K562 (cell line): Measurements from ENCODE around the gene PCSK7. TPM values are rescaled to one million over a fixed set of nuclear protein-coding genes. Genes with fewer than 3 reads are reported as not detected.

Source experiments
- ATAC-seq: fragments of 200-7000 bp; cut with Tn5 transposase; 3 replicates; pipeline ENCODE4 v1.9.1; 2020; ENCODE audit warnings: moderate library complexity
- BruUV-seq: library from RNA; stranded (reverse); fragments of 400-500 nt; replicated peaks from 2 replicates; lab custom pipeline; 2021; lab: Mats Ljungman, UMichigan
- CTCF ChIA-PET: fragments of 300-600 bp; formaldehyde crosslinking; extraction: SDS; loops from one replicate; lab custom pipeline; 2021; ENCODE audit warnings: low intra/inter-chr PET ratio; lab: Yijun Ruan, JAX
- POLR2A ChIA-PET: fragments of 300-600, 350-650 bp; sonication (Branson Sonifier 250); formaldehyde crosslinking; extraction: SDS; loops from one replicate; lab custom pipeline; 2021; ENCODE audit warnings: antibody characterized with exemption, inconsistent platforms; lab: Yijun Ruan, JAX
- DNase-seq, 4 experiments: peaks; one replicate each; pipeline versions ENCODE4 v3.0.0 to v3.0.0-alpha.2; 2011 to 2018; ENCODE audit warnings: low spot score in 3 of 4, mixed read lengths in 3 of 4; ENCODE audit errors: extremely low read depth in 1 of 4
- FAIRE-seq: peaks from 2 replicates; lab custom pipeline; 2011; peaks lifted over from hg19 to GRCh38; lab: Jason Lieb, UNC
- H2AFZ ChIP-seq: 2 replicates; pipeline ENCODE4 v1.6.0; 2011; ENCODE audit warnings: low read depth, low read length, control low read depth, inconsistent platforms
- H3K27ac ChIP-seq: fragments of 200-600 bp; 3 replicates; pipeline ENCODE4 v1.8.0; 2011; ENCODE audit warnings: low read depth, mild to moderate bottlenecking, control low read depth, inconsistent platforms, low read length, moderate library complexity, mixed read lengths; ENCODE audit errors: extremely low read depth
- H3K27me3 ChIP-seq, 2 experiments: fragments of 300-600 bp in 1 of 2; 2 replicates in 1 of 2; 3 replicates in 1 of 2; pipeline versions ENCODE4 v1.6.0 to v1.8.0; 2011; ENCODE audit warnings: inconsistent platforms in 2 of 2, low read length in 2 of 2, mild to moderate bottlenecking in 1 of 2, mixed read lengths in 1 of 2, moderate library complexity in 1 of 2; ENCODE audit not compliant: control insufficient read depth in 2 of 2, insufficient read depth in 2 of 2
- H3K36me3 ChIP-seq: fragments of 300-600 bp; 3 replicates; pipeline ENCODE4 v1.8.0; 2011; ENCODE audit warnings: mild to moderate bottlenecking, low read length, inconsistent platforms; ENCODE audit not compliant: control insufficient read depth, insufficient read depth
- H3K4me1 ChIP-seq, 2 experiments: fragments of 200-600 bp in 1 of 2; replicated peaks in 1 of 2; 2 replicates in 1 of 2; 3 replicates in 1 of 2; pipeline versions ENCODE4 v1.5.1 to v1.8.0; 2011; ENCODE audit warnings: inconsistent platforms in 2 of 2, low read length in 2 of 2, mild to moderate bottlenecking in 1 of 2, mixed read lengths in 1 of 2, moderate library complexity in 1 of 2; ENCODE audit not compliant: control insufficient read depth in 2 of 2, insufficient read depth in 2 of 2
- H3K4me2 ChIP-seq: 2 replicates; pipeline ENCODE4 v1.6.1; 2011; ENCODE audit warnings: low read length, control low read depth, inconsistent platforms, mixed read lengths; ENCODE audit not compliant: insufficient read depth
- H3K4me3 ChIP-seq: fragments of 200-600 bp; sonication (generic), shearing (Covaris generic); 2 replicates; pipeline ENCODE4 v1.5.1; 2016; ENCODE audit warnings: control low read depth, inconsistent platforms
- H3K79me2 ChIP-seq: fragments of 200-600 bp; 3 replicates; pipeline ENCODE4 v1.8.0; 2011; ENCODE audit warnings: low read length, inconsistent platforms; ENCODE audit not compliant: control insufficient read depth, insufficient read depth
- H3K9ac ChIP-seq, 2 experiments: 2 replicates each; pipeline versions ENCODE4 v1.6.0 to v1.6.1; 2011; ENCODE audit warnings: low read depth in 2 of 2, low read length in 2 of 2, control low read depth in 1 of 2, inconsistent platforms in 1 of 2, mild to moderate bottlenecking in 1 of 2, mixed read lengths in 1 of 2; ENCODE audit not compliant: insufficient read depth in 1 of 2
- H3K9me1 ChIP-seq: one replicate; pipeline ENCODE4 v1.6.0; 2011; ENCODE audit warnings: inconsistent platforms, mild to moderate bottlenecking, low read length, moderate library complexity; ENCODE audit not compliant: control insufficient read depth, insufficient read depth
- H3K9me3 ChIP-seq: replicated peaks from 2 replicates; pipeline ENCODE4 v1.5.1; 2011; ENCODE audit warnings: low read depth, low read length, inconsistent platforms; ENCODE audit not compliant: control insufficient read depth, insufficient read depth
- H4K20me1 ChIP-seq: replicated peaks from 2 replicates; pipeline ENCODE4 v1.6.1; 2011; ENCODE audit warnings: low read length, inconsistent platforms, mixed read lengths; ENCODE audit not compliant: control insufficient read depth, insufficient read depth
- ARNT ChIP-seq, 2 experiments: fragments of 450-650 bp; IDR thresholded peaks; 2 replicates each; pipeline ENCODE4 v1.6.1; 2016; ENCODE audit warnings: mild to moderate bottlenecking in 1 of 2
- PCBP2 ChIP-seq: fragments of 200-400 bp; formaldehyde crosslinking; IDR thresholded peaks from 2 replicates; pipeline ENCODE4 v1.6.1; 2018; ENCODE audit warnings: low read length, low read depth, mild to moderate bottlenecking, moderate library complexity; ENCODE audit not compliant: poor library complexity, severe bottlenecking
- ZNF24 ChIP-seq: fragments of 450-650 bp; IDR thresholded peaks from 2 replicates; pipeline ENCODE4 v1.6.1; 2016
- WGBS: fragments of 100-300 bp; shearing (Covaris generic); methylation state at CpG from one replicate; pipeline ENCODE4 v1.1.6; 2016; ENCODE audit warnings: low coverage, mixed read lengths; ENCODE audit not compliant: insufficient coverage; ENCODE audit errors: missing lambda C conversion rate; 5-methylcytosine and 5-hydroxymethylcytosine counted together
- in situ Hi-C: fragments of 300-500 bp; cut with MboI; formaldehyde crosslinking; loops from 4 replicates; pipeline ENCODE4 v1.15.0; 2018; ENCODE audit warnings: inconsistent platforms, mixed read lengths
- intact Hi-C: fragments of 100-400 bp; cut with micrococcal nuclease; formaldehyde crosslinking; loops from 2 replicates; pipeline ENCODE4 v1.14.2; 2022
- polyA plus RNA-seq, 8 experiments: library from polyadenylated mRNA; depleted of rRNA in 4 of 8; stranded (reverse) in 5 of 8; unstranded in 3 of 8; fragments of >200 nt; fragmentation: Nextera tagmentation in 2 of 8; fragmentation: Illumina TruSeq in 1 of 8; extraction: Ambion mirVana in 2 of 8; extraction: Trizol in 1 of 8; gene quantifications; 2 replicates each; pipeline versions ENCODE4 v1.2.1 to v1.2.3, GENCODE V29; 2011 to 2014; ENCODE audit warnings: inconsistent platforms in 1 of 8, missing spikeins in 1 of 8
- total RNA-seq, 7 experiments: library from RNA; depleted of rRNA in 6 of 7; stranded (reverse); fragments of >200 nt in 6 of 7; fragmentation: Illumina TruSeq in 2 of 7; extraction: Trizol in 2 of 7; gene quantifications; 2 replicates each; pipeline versions ENCODE4 v1.2.1 to v1.2.3, GENCODE V29; 2011 to 2021; ENCODE audit warnings: low replicate concordance in 1 of 7
- TF ChIP-seq, protein P1 (sequence below): fragments of 200-800 bp; sonication (Bioruptor generic); IDR thresholded peaks from 2 replicates; pipeline ENCODE4 v1.6.1; 2016; ENCODE audit warnings: missing genetic modification characterization, missing compliant biosample characterization

The PCSK7 gene
- total and polyA plus RNA-seq, 9 of the 15 experiments (the other 6 are each of a cell fraction or from before 2014, with no cell fraction given) = 3.1 to 29.2 (median 15.6) TPM

GRCh38 chr11:117217141-117218084 is 14.5 kb downstream of the PCSK7 start (continued):
- TF ChIP-seq, protein P1, sequence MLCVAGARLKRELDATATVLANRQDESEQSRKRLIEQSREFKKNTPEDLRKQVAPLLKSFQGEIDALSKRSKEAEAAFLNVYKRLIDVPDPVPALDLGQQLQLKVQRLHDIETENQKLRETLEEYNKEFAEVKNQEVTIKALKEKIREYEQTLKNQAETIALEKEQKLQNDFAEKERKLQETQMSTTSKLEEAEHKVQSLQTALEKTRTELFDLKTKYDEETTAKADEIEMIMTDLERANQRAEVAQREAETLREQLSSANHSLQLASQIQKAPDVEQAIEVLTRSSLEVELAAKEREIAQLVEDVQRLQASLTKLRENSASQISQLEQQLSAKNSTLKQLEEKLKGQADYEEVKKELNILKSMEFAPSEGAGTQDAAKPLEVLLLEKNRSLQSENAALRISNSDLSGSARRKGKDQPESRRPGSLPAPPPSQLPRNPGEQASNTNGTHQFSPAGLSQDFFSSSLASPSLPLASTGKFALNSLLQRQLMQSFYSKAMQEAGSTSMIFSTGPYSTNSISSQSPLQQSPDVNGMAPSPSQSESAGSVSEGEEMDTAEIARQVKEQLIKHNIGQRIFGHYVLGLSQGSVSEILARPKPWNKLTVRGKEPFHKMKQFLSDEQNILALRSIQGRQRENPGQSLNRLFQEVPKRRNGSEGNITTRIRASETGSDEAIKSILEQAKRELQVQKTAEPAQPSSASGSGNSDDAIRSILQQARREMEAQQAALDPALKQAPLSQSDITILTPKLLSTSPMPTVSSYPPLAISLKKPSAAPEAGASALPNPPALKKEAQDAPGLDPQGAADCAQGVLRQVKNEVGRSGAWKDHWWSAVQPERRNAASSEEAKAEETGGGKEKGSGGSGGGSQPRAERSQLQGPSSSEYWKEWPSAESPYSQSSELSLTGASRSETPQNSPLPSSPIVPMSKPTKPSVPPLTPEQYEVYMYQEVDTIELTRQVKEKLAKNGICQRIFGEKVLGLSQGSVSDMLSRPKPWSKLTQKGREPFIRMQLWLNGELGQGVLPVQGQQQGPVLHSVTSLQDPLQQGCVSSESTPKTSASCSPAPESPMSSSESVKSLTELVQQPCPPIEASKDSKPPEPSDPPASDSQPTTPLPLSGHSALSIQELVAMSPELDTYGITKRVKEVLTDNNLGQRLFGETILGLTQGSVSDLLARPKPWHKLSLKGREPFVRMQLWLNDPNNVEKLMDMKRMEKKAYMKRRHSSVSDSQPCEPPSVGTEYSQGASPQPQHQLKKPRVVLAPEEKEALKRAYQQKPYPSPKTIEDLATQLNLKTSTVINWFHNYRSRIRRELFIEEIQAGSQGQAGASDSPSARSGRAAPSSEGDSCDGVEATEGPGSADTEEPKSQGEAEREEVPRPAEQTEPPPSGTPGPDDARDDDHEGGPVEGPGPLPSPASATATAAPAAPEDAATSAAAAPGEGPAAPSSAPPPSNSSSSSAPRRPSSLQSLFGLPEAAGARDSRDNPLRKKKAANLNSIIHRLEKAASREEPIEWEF (CRISPR knock-in tag) = no peak

- Histone ChIP-seq H3K9me3 (no peaks in the 10 kb centered on the region), H3K9me1 (peaks cover 3% of the 10 kb centered on the region), H3K27me3 (no peaks in the 10 kb centered on the region), H3K27ac (no peak overlapping the region), H3K79me2 (no peaks in the 10 kb centered on the region), H3K36me3 (peaks cover 52% of the 10 kb centered on the region), H3K4me1 (peaks cover 9 to 12% of the 10 kb centered on the region in 2 experiments; a peak in 4 of 5 replicates), H4K20me1 (no peaks in the 10 kb centered on the region), H2AFZ (no peak overlapping the region), H3K4me2 (no peak overlapping the region), H3K9ac (no peak overlapping the region), H3K4me3 (no peak overlapping the region)
- FAIRE-seq = no peak
- 95% methylated on average over 7 of the region's 7 CpGs for WGBS
- intact Hi-C loops (no loop called here), in situ Hi-C loops (no loop called here)
- ATAC-seq = no peak
- ChIA-PET CTCF (no interaction called here), POLR2A (interaction anchor here (0.7 to 1.0 kb wide), 3 partner anchors 10 to 16 kb away, joined by 3 to 5 read pairs (median 3); no protein-coding TSS in a partner anchor)
- no TSS peak for BruUV-seq
- DNase-seq = no peak
- TF ChIP-seq PCBP2 (no peak), ARNT (IDR thresholded peaks at IDR 0.05) (no peak), ZNF24 (no peak)
These were observed 17.3 kb downstream of the PCSK7 start for GRCh38 chr11:117214404-117215110.
